ENCODE measurements around the gene RBM5. TPM values are rescaled to one million over a fixed set of nuclear protein-coding genes. Genes with fewer than 3 reads are reported as not detected.
A peak's percentile ranks its signal among the peaks of the same experiment; 100 is the strongest.
"Not testable (repeated sequence)": the region's sequence is repeated elsewhere in the genome, so short reads cannot be mapped to it uniquely, and the experiment has no call there.

Gene RBM5
- total RNA-seq, 2 donors from 2014 or later: 104 to 114 TPM

- no peaks in the 10 kb centered on the region for H3K4me1 ChIP-seq
- peaks cover 22% of the 10 kb centered on the region for H3K36me3 ChIP-seq
- H3K27me3 ChIP-seq: no peaks in the 10 kb centered on the region
- H3K9ac ChIP-seq (ENCODE audit: low read depth in 2 of 2, low read length in 2 of 2): no peak overlapping the region
- H3K9me3 ChIP-seq: no peaks in the 10 kb centered on the region
- H3K4me3 ChIP-seq: no peak overlapping the region
- H3K27ac ChIP-seq: no peak overlapping the region
- TF ChIP-seq CTCF (IDR thresholded peaks at IDR 0.05): no peak
- intact Hi-C loops (cut with DNase I): no loop called here
- DNase-seq: no peak
Measured at GRCh38 chr3:50068134-50068533, 20.6 kb upstream of the RBM5 start.

- Histone ChIP-seq H3K9me3 (no peaks in the 10 kb centered on the region), H3K27ac (no peak overlapping the region), H3K36me3 (peaks cover 3% of the 10 kb centered on the region), H3K9ac (ENCODE audit: low read depth in 2 of 2, low read length in 2 of 2) (no peak overlapping the region), H3K4me1 (no peaks in the 10 kb centered on the region), H3K4me3 (no peak overlapping the region), H3K27me3 (no peaks in the 10 kb centered on the region)
- DNase-seq: no peak
- intact Hi-C loops (cut with DNase I): no loop called here
- TF ChIP-seq CTCF (IDR thresholded peaks at IDR 0.05): no peak
Measured at GRCh38 chr3:50078091-50078490, 10.6 kb upstream of the RBM5 start.

- no peak overlapping the region for H3K9ac ChIP-seq (ENCODE audit: low read depth in 2 of 2, low read length in 2 of 2)
- no peak for DNase-seq
- no peak overlapping the region for H3K4me3 ChIP-seq
- intact Hi-C loops (cut with DNase I): no loop called here
- no peaks in the 10 kb centered on the region for H3K27me3 ChIP-seq
- no peaks in the 10 kb centered on the region for H3K4me1 ChIP-seq
- peaks cover 3% of the 10 kb centered on the region for H3K36me3 ChIP-seq
- no peaks in the 10 kb centered on the region for H3K9me3 ChIP-seq
- H3K27ac ChIP-seq: no peak overlapping the region
- no peak for TF ChIP-seq CTCF (IDR thresholded peaks at IDR 0.05)
Measured at GRCh38 chr3:50078622-50079021, 10.1 kb upstream of the RBM5 start.

GRCh38 chr3:50084951-50085350 lies 3.8 kb upstream of the RBM5 start:
- DNase-seq; H3K27me3 ChIP-seq; H3K36me3 ChIP-seq; H3K9ac ChIP-seq (ENCODE audit: low read depth in 2 of 2, low read length in 2 of 2); H3K4me3 ChIP-seq; H3K9me3 ChIP-seq; intact Hi-C loops (cut with DNase I); H3K27ac ChIP-seq; H3K4me1 ChIP-seq: not testable (repeated sequence)

GRCh38 chr3:50089609-50089945 lies 858 bp downstream of the RBM5 start:
- Histone ChIP-seq H3K9me3 (no peaks in the 10 kb centered on the region), H3K27ac (peak overlapping the region; percentile 82), H3K36me3 (peaks cover 9% of the 10 kb centered on the region), H3K9ac (ENCODE audit: low read depth in 2 of 2, low read length in 2 of 2) (peak overlapping the region; percentile 91 to 96), H3K4me1 (peaks cover 8% of the 10 kb centered on the region), H3K27me3 (no peaks in the 10 kb centered on the region), H3K4me3 (peak overlapping the region; percentile 77)
- no peak for TF ChIP-seq CTCF (IDR thresholded peaks at IDR 0.05)
- no peak for DNase-seq
- intact Hi-C loops (cut with DNase I): no loop called here

GRCh38 chr3:50090984-50091383 lies 2.3 kb downstream of the RBM5 start:
- Histone ChIP-seq H3K9me3 (no peaks in the 10 kb centered on the region), H3K9ac (ENCODE audit: low read depth in 2 of 2, low read length in 2 of 2) (no peak overlapping the region), H3K36me3 (peaks cover 9% of the 10 kb centered on the region), H3K27me3 (no peaks in the 10 kb centered on the region), H3K4me3 (no peak overlapping the region), H3K27ac (no peak overlapping the region), H3K4me1 (peaks cover 8% of the 10 kb centered on the region)
- TF ChIP-seq CTCF (IDR thresholded peaks at IDR 0.05): no peak
- intact Hi-C loops (cut with DNase I): no loop called here
- DNase-seq: no peak
